ENCODE results near the gene TRNAU1AP.
"Not testable (repeated sequence)": the region's sequence is repeated elsewhere in the genome, so short reads cannot be mapped to it uniquely, and the experiment has no call there.

TRNAU1AP gene

GRCh38 chr1:28516518-28516956 is 36.3 kb upstream of the TRNAU1AP start:
- Mint-ChIP-seq H3K9me3 (no peaks in the 10 kb centered on the region), H3K36me3 (ENCODE audit: insufficient read depth) (peaks cover 50% of the 10 kb centered on the region), H3K4me1 (ENCODE audit: low read depth in 2 of 2) (peaks cover 24 to 29% of the 10 kb centered on the region in 2 donors), H3K27ac (peak overlapping the region in 1 of 2 donors; percentile 55), H3K4me3 (no peak overlapping the region), H3K27me3 (no peaks in the 10 kb centered on the region)
- ATAC-seq (replicated peaks) (no peak), DNase-seq (no peak)

- DNase-seq: no peak
Observed at GRCh38 chr1:28517649-28517999, 35.3 kb upstream of the TRNAU1AP start.

GRCh38 chr1:28518000-28518744 is 34.7 kb upstream of the TRNAU1AP start:
- Mint-ChIP-seq H3K36me3 (ENCODE audit: insufficient read depth) (peaks cover 33% of the 10 kb centered on the region), H3K27ac (peak overlapping the region; percentile 84 to 88), H3K9me3 (no peaks in the 10 kb centered on the region), H3K4me1 (ENCODE audit: low read depth in 2 of 2) (peaks cover 15 to 22% of the 10 kb centered on the region in 2 donors), H3K4me3 (peak overlapping the region; percentile 83 to 84), H3K27me3 (no peaks in the 10 kb centered on the region)
- DNase-seq: peak; percentile 84 to 90 (median 89)
- peak; percentile 78 for ATAC-seq (replicated peaks)

More at GRCh38 chr1:28517649-28517999, 35.3 kb upstream of the TRNAU1AP start:
- peak overlapping the region; percentile 83 to 84 for H3K4me3 Mint-ChIP-seq
- no peaks in the 10 kb centered on the region for H3K9me3 Mint-ChIP-seq
- H3K4me1 Mint-ChIP-seq (ENCODE audit: low read depth in 2 of 2): peaks cover 17 to 24% of the 10 kb centered on the region in 2 donors
- H3K36me3 Mint-ChIP-seq (ENCODE audit: insufficient read depth): peaks cover 39% of the 10 kb centered on the region
- ATAC-seq (replicated peaks): no peak
- H3K27ac Mint-ChIP-seq: peak overlapping the region; percentile 84 to 88
- H3K27me3 Mint-ChIP-seq: no peaks in the 10 kb centered on the region

- ATAC-seq (replicated peaks): peak; percentile 59
- peaks cover 28% of the 10 kb centered on the region for H3K36me3 Mint-ChIP-seq (ENCODE audit: insufficient read depth)
- H3K27me3 Mint-ChIP-seq: no peaks in the 10 kb centered on the region
- H3K4me1 Mint-ChIP-seq (ENCODE audit: low read depth in 2 of 2): peaks cover 15 to 22% of the 10 kb centered on the region in 2 donors
- H3K27ac Mint-ChIP-seq: peak overlapping the region; percentile 79 to 84
- peak overlapping the region; percentile 63 to 73 for H3K4me3 Mint-ChIP-seq
- peak; percentile 25 to 35 (median 30) for DNase-seq
- H3K9me3 Mint-ChIP-seq: no peaks in the 10 kb centered on the region
Observed at GRCh38 chr1:28518745-28519341, 34.0 kb upstream of the TRNAU1AP start.

GRCh38 chr1:28519946-28520725 is 32.7 kb upstream of the TRNAU1AP start:
- peaks cover 18% of the 10 kb centered on the region for H3K36me3 Mint-ChIP-seq (ENCODE audit: insufficient read depth)
- peak overlapping the region in 1 of 2 donors; percentile 78 for H3K27ac Mint-ChIP-seq
- H3K9me3 Mint-ChIP-seq: no peaks in the 10 kb centered on the region
- DNase-seq (no peak), ATAC-seq (replicated peaks) (no peak)
- H3K27me3 Mint-ChIP-seq: no peaks in the 10 kb centered on the region
- peak overlapping the region in 1 of 2 donors; percentile 73 for H3K4me3 Mint-ChIP-seq
- H3K4me1 Mint-ChIP-seq (ENCODE audit: low read depth in 2 of 2): peaks cover 15 to 22% of the 10 kb centered on the region in 2 donors

- peaks cover 14% of the 10 kb centered on the region for H3K36me3 Mint-ChIP-seq (ENCODE audit: insufficient read depth)
- not testable (repeated sequence) for H3K4me3 Mint-ChIP-seq; H3K27ac Mint-ChIP-seq; ATAC-seq (replicated peaks); H3K9me3 Mint-ChIP-seq; H3K27me3 Mint-ChIP-seq; DNase-seq
- H3K4me1 Mint-ChIP-seq (ENCODE audit: low read depth in 2 of 2): peaks cover 15 to 22% of the 10 kb centered on the region in 2 donors
Observed at GRCh38 chr1:28520796-28521195, 32.1 kb upstream of the TRNAU1AP start.

- Mint-ChIP-seq H3K36me3 (ENCODE audit: insufficient read depth) (peaks cover 14% of the 10 kb centered on the region), H3K27me3 (no peaks in the 10 kb centered on the region), H3K9me3 (no peaks in the 10 kb centered on the region), H3K4me1 (ENCODE audit: low read depth in 2 of 2) (peaks cover 15 to 21% of the 10 kb centered on the region in 2 donors), H3K27ac (no peak overlapping the region), H3K4me3 (no peak overlapping the region)
- ATAC-seq (replicated peaks) (no peak), DNase-seq (no peak)
Observed at GRCh38 chr1:28521502-28522164, 31.3 kb upstream of the TRNAU1AP start.

GRCh38 chr1:28522537-28522936 is 30.3 kb upstream of the TRNAU1AP start:
- H3K9me3 Mint-ChIP-seq; H3K4me3 Mint-ChIP-seq; H3K27me3 Mint-ChIP-seq; H3K27ac Mint-ChIP-seq; H3K36me3 Mint-ChIP-seq (ENCODE audit: insufficient read depth); DNase-seq; ATAC-seq (replicated peaks): not testable (repeated sequence)
- H3K4me1 Mint-ChIP-seq (ENCODE audit: low read depth in 2 of 2): peaks cover 10 to 17% of the 10 kb centered on the region in 2 donors

- not testable (repeated sequence) for DNase-seq
Observed at GRCh38 chr1:28525002-28525642, 27.8 kb upstream of the TRNAU1AP start.

GRCh38 chr1:28526886-28527285 is 26.0 kb upstream of the TRNAU1AP start:
- Mint-ChIP-seq H3K4me3 (no peak overlapping the region), H3K36me3 (ENCODE audit: insufficient read depth) (peaks cover 9% of the 10 kb centered on the region), H3K9me3 (no peaks in the 10 kb centered on the region), H3K27me3 (no peaks in the 10 kb centered on the region), H3K27ac (no peak overlapping the region), H3K4me1 (ENCODE audit: low read depth in 2 of 2) (peaks cover 2 to 4% of the 10 kb centered on the region in 2 donors)
- no peak for DNase-seq
- ATAC-seq (replicated peaks): no peak

More at GRCh38 chr1:28525002-28525642, 27.8 kb upstream of the TRNAU1AP start:
- not testable (repeated sequence) for H3K4me1 Mint-ChIP-seq (ENCODE audit: low read depth in 2 of 2); H3K27me3 Mint-ChIP-seq; H3K4me3 Mint-ChIP-seq; ATAC-seq (replicated peaks); H3K36me3 Mint-ChIP-seq (ENCODE audit: insufficient read depth); H3K9me3 Mint-ChIP-seq
- peak overlapping the region in 1 of 2 donors; percentile 41 for H3K27ac Mint-ChIP-seq

- no peaks in the 10 kb centered on the region for H3K9me3 Mint-ChIP-seq
- peaks cover 17% of the 10 kb centered on the region for H3K36me3 Mint-ChIP-seq (ENCODE audit: insufficient read depth)
- ATAC-seq (replicated peaks): no peak
- H3K27ac Mint-ChIP-seq: no peak overlapping the region
- DNase-seq: no peak
- H3K27me3 Mint-ChIP-seq: no peaks in the 10 kb centered on the region
- no peak overlapping the region for H3K4me3 Mint-ChIP-seq
- H3K4me1 Mint-ChIP-seq (ENCODE audit: low read depth in 2 of 2): peaks cover 0 to 4% of the 10 kb centered on the region in 2 donors
Observed at GRCh38 chr1:28530456-28530855, 22.4 kb upstream of the TRNAU1AP start.

GRCh38 chr1:28534671-28535070 is 18.2 kb upstream of the TRNAU1AP start:
- ATAC-seq (replicated peaks) (no peak), DNase-seq (no peak)
- Mint-ChIP-seq H3K9me3 (no peaks in the 10 kb centered on the region), H3K4me1 (ENCODE audit: low read depth in 2 of 2) (peaks cover 0 to 4% of the 10 kb centered on the region in 2 donors), H3K27ac (no peak overlapping the region), H3K27me3 (no peaks in the 10 kb centered on the region), H3K4me3 (no peak overlapping the region), H3K36me3 (ENCODE audit: insufficient read depth) (peaks cover 27% of the 10 kb centered on the region)

Measured in effector memory CD8-positive, alpha-beta T cell (primary cell).